GM12878 (cell line): ENCODE measurements around the gene SCGB3A2.

Source experiments
- CBX5 ChIP-seq: sonication (generic); IDR thresholded peaks from 2 replicates; pipeline ENCODE4 v1.6.1; 2016; ENCODE audit warnings: low read depth, moderate library complexity, mild to moderate bottlenecking, inconsistent platforms
- CREB1 ChIP-seq: IDR thresholded peaks from 2 replicates; pipeline ENCODE4 v1.6.1; 2012; ENCODE audit warnings: low read depth, mild to moderate bottlenecking, inconsistent platforms
- KDM1A ChIP-seq: fragments of 200-600 bp; sonication (generic); IDR thresholded peaks from 2 replicates; pipeline ENCODE4 v1.6.1; 2016; ENCODE audit warnings: borderline replicate concordance
- POLR2A ChIP-seq: IDR thresholded peaks from 2 replicates; pipeline ENCODE4 v1.6.1; 2011; ENCODE audit warnings: low read depth, mild to moderate bottlenecking, low read length
- SP1 ChIP-seq: IDR thresholded peaks from one replicate; pipeline ENCODE4 v1.6.1; 2011; ENCODE audit warnings: low read depth, low read length
- SREBF2 ChIP-seq: IDR thresholded peaks from 2 replicates; pipeline ENCODE4 v1.6.1; 2012; ENCODE audit warnings: mild to moderate bottlenecking, low read length
- TBL1XR1 ChIP-seq: IDR thresholded peaks from 2 replicates; pipeline ENCODE4 v1.6.1; 2012; ENCODE audit warnings: low read depth, low read length, improper control_type of control experiment

GRCh38 chr5:147845618-147846017 lies 32.9 kb upstream of the SCGB3A2 start:
- no peak for TF ChIP-seq TBL1XR1
- no peak for TF ChIP-seq SREBF2
- TF ChIP-seq CBX5: no peak
- no peak for TF ChIP-seq SP1
- TF ChIP-seq POLR2A: no peak
- TF ChIP-seq KDM1A: no peak
- no peak for TF ChIP-seq CREB1
